Ovary (tissue), 9 donors: ENCODE results near the gene DNAJC3. TPM values are rescaled to one million over a fixed set of nuclear protein-coding genes. Genes with fewer than 3 reads are reported as not detected.

Experiments
- DNase-seq, 5 donors: peaks; one replicate each; pipeline ENCODE4 v3.0.0-alpha.2; 2019 to 2020
- H3K27ac ChIP-seq, 2 donors: fragments of 200-600 bp; one replicate each; pipeline versions ENCODE4 v1.5.1 to v1.8.0; 2019 to 2022
- H3K27me3 ChIP-seq: fragments of 200-600 bp; one replicate; pipeline ENCODE4 v1.8.0; 2022
- H3K36me3 ChIP-seq: fragments of 200-600 bp; sonication (generic); one replicate; pipeline ENCODE4 v1.5.1; 2019
- H3K4me1 ChIP-seq: one replicate; pipeline ENCODE4 v1.8.1; 2013; ENCODE audit warnings: mild to moderate bottlenecking, moderate library complexity; ENCODE audit not compliant: insufficient read depth
- H3K4me3 ChIP-seq: fragments of 200-600 bp; sonication (generic); one replicate; pipeline ENCODE4 v1.5.1; 2017
- H3K9me3 ChIP-seq, 2 donors: fragments of 200-600 bp in 1 of 2; sonication (generic) in 1 of 2; one replicate each; pipeline versions ENCODE4 v1.5.1 to v1.8.1; 2013 to 2019; ENCODE audit warnings: mild to moderate bottlenecking in 1 of 2, moderate library complexity in 1 of 2
- CTCF ChIP-seq, 3 donors: fragments of 450-650 bp in 2 of 3; fragments of 200-600 bp in 1 of 3; IDR thresholded peaks; one replicate each; pipeline versions ENCODE4 v1.5.1 to v1.8.0; 2016 to 2022; ENCODE audit warnings: antibody characterized with exemption in 3 of 3, mild to moderate bottlenecking in 1 of 3
- EP300 ChIP-seq: sonication (generic); formaldehyde crosslinking; IDR thresholded peaks from one replicate; pipeline ENCODE4 v1.6.1; 2017; ENCODE audit warnings: antibody characterized with exemption
- POLR2A ChIP-seq: fragments of 450-650 bp; IDR thresholded peaks from one replicate; pipeline ENCODE4 v1.6.1; 2017; ENCODE audit warnings: antibody characterized with exemption, mild to moderate bottlenecking, moderate library complexity
- WGBS, 3 donors: extraction: QIAGEN DNeasy Blood & Tissue Kit in 1 of 3; methylation state at CpG; one replicate each; pipeline versions ENCODE4 v1.1.5 to v1.1.7; 2013 to 2017; 5-methylcytosine and 5-hydroxymethylcytosine counted together
- intact Hi-C, 4 donors: fragments of 100-400 bp; cut with DNase I; formaldehyde crosslinking; loops; one replicate each; pipeline versions ENCODE4 v1.11.0 to v1.15.1; 2022 to 2023
- polyA plus RNA-seq, 2 donors: library from polyadenylated mRNA; stranded (reverse); fragments of 200-250 nt in 1 of 2; fragments of 350-450 nt in 1 of 2; fragmentation: Illumina TruSeq in 1 of 2; extraction: RNeasy Lipid Tissue Mini Kit (QIAGEN cat#74804) in 1 of 2; gene quantifications; one replicate each; pipeline ENCODE4 v1.2.3, GENCODE V29; 2013 to 2014
- total RNA-seq, 7 donors: library from RNA; depleted of rRNA in 2 of 7; stranded (reverse); fragments of >200 nt in 2 of 7; fragmentation: NEBNext Ultra II Directional in 3 of 7; extraction: Animal tissue kit (Norgen Biotek cat#: 25700) in 3 of 7; gene quantifications; one replicate each; pipeline versions ENCODE4 v1.1.0 to v1.2.4, GENCODE V29; 2016 to 2023
- donor health status: DM: no; HTN: no; CAD: no; lungs with moderate emphysema.
- donor health status: DM: no; HTN: no; CAD: no.
- donor health status: Bipolar disorder and iron deficiency.
- donor health status: DM: yes; HTN: yes; CAD: no.
- donor health status: DM: no; HTN: no; CAD: no.
- donor health status: DM: yes; HTN: yes; CAD: no.

The DNAJC3 gene
- total and polyA plus RNA-seq, 9 donors = 13.6 to 56.7 (median 33.4) TPM

GRCh38 chr13:95797016-95797415, 120.1 kb downstream of the DNAJC3 start:
- 53 to 58% (median 55%) methylated on average over 2 of the region's 2 CpGs for WGBS, 3 donors
- no peak for DNase-seq
- Histone ChIP-seq H3K27me3 (no peaks in the 10 kb centered on the region), H3K27ac (no peak overlapping the region), H3K4me1 (no peaks in the 10 kb centered on the region), H3K9me3 (no peaks in the 10 kb centered on the region), H3K4me3 (no peak overlapping the region), H3K36me3 (no peaks in the 10 kb centered on the region)
- TF ChIP-seq POLR2A = no peak
- TF ChIP-seq CTCF (IDR thresholded peaks at IDR 0.05) = no peak
- TF ChIP-seq EP300 = no peak
- intact Hi-C loops = no loop called here

DNA sequence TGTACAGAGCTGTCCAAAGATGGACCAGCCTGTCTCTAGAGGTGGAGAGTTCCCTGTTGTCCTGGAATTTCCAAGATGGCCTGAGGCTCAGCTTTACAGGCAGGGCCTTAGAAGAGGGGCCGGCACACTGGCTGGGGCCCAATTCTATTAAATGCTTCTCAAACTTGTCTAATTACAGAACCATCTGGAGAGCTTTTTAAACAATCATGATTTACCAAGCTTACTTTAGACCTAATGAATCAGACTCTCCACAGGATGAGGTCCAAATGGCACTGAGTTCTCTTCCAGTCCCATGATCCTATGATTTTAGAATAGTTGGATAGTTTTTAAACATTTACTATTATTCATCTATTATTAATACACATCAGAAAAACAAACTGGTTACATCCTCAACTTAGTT, 123.5 kb downstream of the DNAJC3 start:
- no peaks in the 10 kb centered on the region for H3K36me3 ChIP-seq
- intact Hi-C loops = no loop called here
- 88 to 98% (median 89%) methylated on average over 1 of the region's 1 CpG for WGBS, 3 donors

GRCh38 chr13:95801825-95802224, 124.9 kb downstream of the DNAJC3 start:
- Histone ChIP-seq H3K27me3 (no peaks in the 10 kb centered on the region), H3K4me1 (no peaks in the 10 kb centered on the region), H3K27ac (no peak overlapping the region), H3K36me3 (no peaks in the 10 kb centered on the region), H3K4me3 (no peak overlapping the region), H3K9me3 (no peaks in the 10 kb centered on the region)
- DNase-seq = no peak
- TF ChIP-seq POLR2A = no peak
- TF ChIP-seq CTCF (IDR thresholded peaks at IDR 0.05) = no peak
- TF ChIP-seq EP300 = no peak
- intact Hi-C loops = no loop called here
- WGBS, 3 donors = 96 to 98% (median 97%) methylated on average over 4 of the region's 4 CpGs

More for the DNA sequence above, 123.5 kb downstream of the DNAJC3 start:
- Histone ChIP-seq H3K9me3 (no peaks in the 10 kb centered on the region), H3K27me3 (no peaks in the 10 kb centered on the region), H3K27ac (no peak overlapping the region), H3K4me3 (no peak overlapping the region), H3K4me1 (no peaks in the 10 kb centered on the region)
- TF ChIP-seq POLR2A = no peak
- no peak for TF ChIP-seq EP300
- TF ChIP-seq CTCF (IDR thresholded peaks at IDR 0.05) = no peak
- no peak for DNase-seq

GRCh38 chr13:95805921-95806320, 129.0 kb downstream of the DNAJC3 start:
- Histone ChIP-seq H3K4me3 (no peak overlapping the region), H3K36me3 (no peaks in the 10 kb centered on the region), H3K27me3 (no peaks in the 10 kb centered on the region), H3K4me1 (no peaks in the 10 kb centered on the region), H3K27ac (no peak overlapping the region), H3K9me3 (no peaks in the 10 kb centered on the region)
- TF ChIP-seq EP300 = no peak
- TF ChIP-seq CTCF (IDR thresholded peaks at IDR 0.05) = no peak
- TF ChIP-seq POLR2A = no peak
- intact Hi-C loops = no loop called here
- DNase-seq = no peak

DNA sequence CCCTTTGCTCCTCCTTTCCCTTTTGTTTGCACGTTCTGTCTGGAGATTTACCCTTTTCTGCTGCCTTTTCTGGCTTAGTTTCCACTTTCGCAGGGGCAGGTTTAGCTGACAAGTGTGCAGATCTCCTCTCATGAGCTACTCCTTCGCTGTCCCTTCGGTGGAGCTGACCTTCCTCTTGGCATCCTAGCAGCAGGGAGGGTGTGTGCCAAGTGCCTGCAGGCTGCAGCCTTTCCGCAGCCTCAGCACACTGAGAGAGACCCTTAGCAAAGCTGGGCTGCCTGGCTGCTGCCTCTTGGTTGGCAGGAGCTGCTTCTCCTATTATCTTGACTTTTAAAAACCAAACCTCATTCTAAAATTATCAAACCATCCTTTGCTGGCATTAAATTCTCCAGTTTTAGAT, 132.5 kb downstream of the DNAJC3 start:
- Histone ChIP-seq H3K4me1 (no peaks in the 10 kb centered on the region), H3K4me3 (no peak overlapping the region), H3K27ac (no peak overlapping the region), H3K36me3 (no peaks in the 10 kb centered on the region), H3K27me3 (no peaks in the 10 kb centered on the region), H3K9me3 (no peaks in the 10 kb centered on the region)
- 89 to 96% (median 93%) methylated on average over 5 of the region's 5 CpGs for WGBS, 3 donors
- no peak for TF ChIP-seq POLR2A
- TF ChIP-seq CTCF (IDR thresholded peaks at IDR 0.05) = no peak
- TF ChIP-seq EP300 = no peak
- intact Hi-C loops = no loop called here
- DNase-seq = no peak
